ENCODE data around the gene ZNF593OS. TPM values are rescaled to one million over a fixed set of nuclear protein-coding genes. Genes with fewer than 3 reads are reported as not detected.
A peak's percentile ranks its signal among the peaks of the same experiment; 100 is the strongest.

The ZNF593OS gene
- total and polyA plus RNA-seq, 2 donors (not counting 3 experiments of a cell fraction or from before 2014, with no cell fraction given) = not detected

DNA sequence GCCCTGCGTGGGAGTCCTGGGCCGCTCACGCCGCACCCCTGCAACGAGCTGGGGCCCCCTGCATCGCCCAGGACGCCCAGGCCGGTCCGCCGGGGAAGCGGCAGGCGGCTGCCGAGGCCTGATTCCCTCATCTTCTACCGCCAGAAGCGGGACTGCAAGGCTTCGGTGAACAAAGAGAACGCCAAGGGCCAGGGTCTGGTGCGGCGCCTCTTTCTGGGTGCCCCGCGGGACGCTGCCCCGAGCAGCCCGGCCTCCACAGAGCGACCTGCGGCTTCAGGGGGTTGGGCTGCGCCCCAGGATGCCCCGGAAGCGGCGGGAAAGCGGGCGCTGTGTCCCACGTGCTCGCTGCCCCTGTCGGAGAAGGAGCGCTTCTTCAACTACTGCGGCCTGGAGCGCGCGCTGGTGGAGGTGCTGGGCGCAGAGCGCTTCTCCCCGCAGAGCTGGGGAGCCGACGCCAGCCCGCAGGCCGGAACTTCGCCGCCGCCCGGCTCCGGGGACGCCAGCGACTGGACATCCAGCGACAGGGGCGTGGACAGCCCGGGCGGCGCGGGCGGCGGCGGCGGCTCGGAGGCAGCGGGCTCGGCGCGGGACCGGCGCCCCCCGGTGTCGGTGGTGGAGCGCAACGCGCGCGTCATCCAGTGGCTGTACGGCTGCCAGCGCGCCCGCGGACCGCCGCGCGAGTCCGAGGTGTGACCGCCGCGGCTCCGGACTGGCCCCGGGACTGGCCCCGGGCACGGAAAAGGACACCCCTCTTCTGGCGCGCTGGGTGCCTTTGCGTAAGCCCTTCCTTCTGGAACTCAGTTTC is 10.0 kb downstream of the ZNF593OS start:
- H3K4me1 ChIP-seq (ENCODE audit: control insufficient read depth, extremely low read depth, insufficient read depth, low read length) = peaks cover 34% of the 10 kb centered on the region
- H3K9ac ChIP-seq (replicated peaks; ENCODE audit: extremely low read depth, insufficient read depth, low read length) = peak overlapping the region; percentile 8
- H3K4me2 ChIP-seq (ENCODE audit: insufficient read depth, low read length) = peak overlapping the region; percentile 63
- H3K4me3 ChIP-seq (replicated peaks in 1 of 3; ENCODE audit: insufficient read depth in 1 of 3, low read depth in 1 of 3, low read length in 3 of 3) = peak overlapping the region in 2 of 3 experiments; percentile 20 to 29
- no peaks in the 10 kb centered on the region for H3K9me1 ChIP-seq (replicated peaks; ENCODE audit: control insufficient read depth, extremely low read depth, insufficient read depth, low read length)
- BruUV-seq (replicated peaks) = no TSS peak
- CTCF ChIA-PET = interaction anchor here (1.0 to 3.7 kb wide), 6 partner anchors 8 to 125 kb away, joined by 4 to 12 read pairs (median 6); partner anchors contain the start of gene ZNF593
- H2AFZ ChIP-seq (ENCODE audit: low read depth, low read length) = peak overlapping the region; percentile 25
- H3K9me3 ChIP-seq (replicated peaks; ENCODE audit: control insufficient read depth, insufficient read depth, low read length) = no peaks in the 10 kb centered on the region
- no peak for FAIRE-seq
- POLR2A ChIA-PET = no interaction called here
- dilution Hi-C loops (cut with MboI; ENCODE audit: extremely low pct_ligation_motif_present, low sequenced_read_pairs) = no loop called here
- no peak for TF ChIP-seq GATA2 (IDR thresholded peaks at IDR 0.05; ENCODE audit: insufficient read depth, insufficient read length, low read depth, low read length)
- TF ChIP-seq, protein P1, sequence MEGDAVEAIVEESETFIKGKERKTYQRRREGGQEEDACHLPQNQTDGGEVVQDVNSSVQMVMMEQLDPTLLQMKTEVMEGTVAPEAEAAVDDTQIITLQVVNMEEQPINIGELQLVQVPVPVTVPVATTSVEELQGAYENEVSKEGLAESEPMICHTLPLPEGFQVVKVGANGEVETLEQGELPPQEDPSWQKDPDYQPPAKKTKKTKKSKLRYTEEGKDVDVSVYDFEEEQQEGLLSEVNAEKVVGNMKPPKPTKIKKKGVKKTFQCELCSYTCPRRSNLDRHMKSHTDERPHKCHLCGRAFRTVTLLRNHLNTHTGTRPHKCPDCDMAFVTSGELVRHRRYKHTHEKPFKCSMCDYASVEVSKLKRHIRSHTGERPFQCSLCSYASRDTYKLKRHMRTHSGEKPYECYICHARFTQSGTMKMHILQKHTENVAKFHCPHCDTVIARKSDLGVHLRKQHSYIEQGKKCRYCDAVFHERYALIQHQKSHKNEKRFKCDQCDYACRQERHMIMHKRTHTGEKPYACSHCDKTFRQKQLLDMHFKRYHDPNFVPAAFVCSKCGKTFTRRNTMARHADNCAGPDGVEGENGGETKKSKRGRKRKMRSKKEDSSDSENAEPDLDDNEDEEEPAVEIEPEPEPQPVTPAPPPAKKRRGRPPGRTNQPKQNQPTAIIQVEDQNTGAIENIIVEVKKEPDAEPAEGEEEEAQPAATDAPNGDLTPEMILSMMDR (IDR thresholded peaks at IDR 0.05; ENCODE audit: extremely low read depth in 1 of 2, insufficient read depth in 1 of 2, low read depth in 1 of 2, low read length in 2 of 2) = peak in 1 of 2 donors; percentile 10
- no peaks in the 10 kb centered on the region for H3K27me3 ChIP-seq (ENCODE audit: control insufficient read depth in 2 of 2, insufficient read depth in 2 of 2, low read length in 2 of 2)
- intact Hi-C loops (cut with micrococcal nuclease) = loop anchor here (2.0 kb wide), 1 partner anchor 57 kb away; no protein-coding TSS in a partner anchor
- peaks cover 0 to 4% of the 10 kb centered on the region in 2 experiments for H3K36me3 ChIP-seq (ENCODE audit: control insufficient read depth in 2 of 2, extremely low read depth in 1 of 2, insufficient read depth in 2 of 2, low read length in 2 of 2)
- H4K20me1 ChIP-seq (replicated peaks; ENCODE audit: control insufficient read depth, extremely low read depth, insufficient read depth, low read length) = no peaks in the 10 kb centered on the region
- no peaks in the 10 kb centered on the region for H3K79me2 ChIP-seq (ENCODE audit: control insufficient read depth, insufficient read depth, low read length)
- peak; percentile 46 for DNase-seq (ENCODE audit: low read depth, low spot score)
- H3K27ac ChIP-seq (ENCODE audit: insufficient read depth, low read depth, low read length) = no peak overlapping the region

Data from endothelial cell of umbilical vein (primary cell).